ENCODE results near the gene ASAH2.
"Not testable (repeated sequence)": the region's sequence is repeated elsewhere in the genome, so short reads cannot be mapped to it uniquely, and the experiment has no call there.

ASAH2 gene

GRCh38 chr10:50279489-50279888 lies 28.2 kb upstream of the ASAH2 start:
- H3K4me3 ChIP-seq (ENCODE audit: low read depth, low read length), result no peak overlapping the region
- no peak for DNase-seq (ENCODE audit: low read depth)
- TF ChIP-seq CTCF (IDR thresholded peaks at IDR 0.05; ENCODE audit: low read depth, low read length, missing control alignments), result no peak
- in situ Hi-C loops (cut with HindIII; ENCODE audit: low sequenced_read_pairs), result no loop called here

GRCh38 chr10:50275650-50276235 lies 24.4 kb upstream of the ASAH2 start:
- H3K4me3 ChIP-seq (ENCODE audit: low read depth, low read length), result no peak overlapping the region
- TF ChIP-seq CTCF (IDR thresholded peaks at IDR 0.05; ENCODE audit: low read depth, low read length, missing control alignments), result peak; percentile 48
- no peak for DNase-seq (ENCODE audit: low read depth)
- in situ Hi-C loops (cut with HindIII; ENCODE audit: low sequenced_read_pairs), result no loop called here

DNA sequence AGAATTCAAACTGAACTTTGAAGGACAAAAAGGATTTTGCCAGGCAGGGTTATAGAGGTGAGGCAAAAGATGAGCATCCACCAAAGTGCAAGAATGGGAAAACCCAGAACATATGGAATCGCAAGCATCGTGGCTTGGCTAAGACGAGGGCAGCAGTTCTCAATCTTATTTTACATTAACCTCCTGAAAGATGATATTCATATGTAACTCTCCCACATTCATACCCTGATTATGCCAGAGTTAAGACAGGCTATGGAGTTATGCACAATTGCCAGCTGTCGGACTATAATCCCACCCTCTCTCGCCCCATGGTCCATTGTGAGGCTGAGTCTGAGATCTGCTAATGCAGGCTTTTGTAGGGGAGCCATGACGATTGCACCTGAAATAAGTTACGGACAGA lies 21.2 kb upstream of the ASAH2 start:
- in situ Hi-C loops (cut with HindIII; ENCODE audit: low sequenced_read_pairs), result no loop called here
- TF ChIP-seq CTCF (IDR thresholded peaks at IDR 0.05; ENCODE audit: low read depth, low read length, missing control alignments), result no peak
- no peak for DNase-seq (ENCODE audit: low read depth)
- no peak overlapping the region for H3K4me3 ChIP-seq (ENCODE audit: low read depth, low read length)

GRCh38 chr10:50271564-50272250 lies 20.4 kb upstream of the ASAH2 start:
- no peak for DNase-seq (ENCODE audit: low read depth)
- H3K4me3 ChIP-seq (ENCODE audit: low read depth, low read length), result no peak overlapping the region
- in situ Hi-C loops (cut with HindIII; ENCODE audit: low sequenced_read_pairs), result no loop called here
- no peak for TF ChIP-seq CTCF (IDR thresholded peaks at IDR 0.05; ENCODE audit: low read depth, low read length, missing control alignments)

DNA sequence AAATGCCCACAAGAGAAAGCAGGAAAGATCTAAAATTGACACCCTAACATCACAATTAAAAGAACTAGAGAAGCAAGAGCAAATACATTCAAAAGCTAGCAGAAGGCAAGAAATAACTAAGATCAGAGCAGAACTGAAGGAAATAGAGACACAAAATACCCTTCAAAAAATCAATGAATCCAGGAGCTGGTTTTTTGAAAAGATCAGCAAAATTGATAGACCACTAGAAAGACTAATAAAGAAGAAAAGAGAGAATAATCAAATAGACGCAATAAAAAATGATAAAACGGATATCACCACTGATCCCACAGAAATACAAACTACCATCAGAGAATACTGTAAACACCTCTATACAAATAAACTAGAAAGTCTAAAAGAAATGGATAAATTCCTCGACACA lies 16.6 kb upstream of the ASAH2 start:
- DNase-seq (ENCODE audit: low read depth); H3K4me3 ChIP-seq (ENCODE audit: low read depth, low read length); in situ Hi-C loops (cut with HindIII; ENCODE audit: low sequenced_read_pairs): not testable (repeated sequence)

GRCh38 chr10:50262625-50263024 lies 11.3 kb upstream of the ASAH2 start:
- in situ Hi-C loops (cut with HindIII; ENCODE audit: low sequenced_read_pairs); H3K4me3 ChIP-seq (ENCODE audit: low read depth, low read length); DNase-seq (ENCODE audit: low read depth): not testable (repeated sequence)

DNA sequence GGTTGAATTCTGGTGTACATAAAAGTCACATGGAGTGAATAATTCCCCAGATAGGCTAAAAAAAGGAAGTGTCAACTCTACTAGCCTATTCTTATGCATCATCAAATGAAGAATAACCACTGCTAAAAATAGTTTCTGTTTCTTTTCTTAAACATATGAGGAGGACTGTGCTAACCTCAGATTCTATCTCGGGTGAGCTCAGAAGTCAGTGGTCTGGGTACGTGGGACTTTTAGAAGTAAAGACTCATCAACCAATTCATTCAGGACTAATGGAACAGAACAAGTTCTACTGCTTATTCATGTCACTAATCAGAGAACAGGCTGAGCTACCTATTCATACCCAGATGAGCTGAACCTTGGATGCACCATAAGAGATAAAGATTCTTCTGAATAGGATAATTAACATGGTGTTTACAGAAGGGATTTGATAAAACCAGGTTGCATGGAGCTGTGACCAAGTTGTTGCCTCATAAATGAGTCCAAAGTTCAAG lies 9.5 kb upstream of the ASAH2 start:
- in situ Hi-C loops (cut with HindIII; ENCODE audit: low sequenced_read_pairs), result no loop called here
- no peak overlapping the region for H3K4me3 ChIP-seq (ENCODE audit: low read depth, low read length)
- TF ChIP-seq CTCF (IDR thresholded peaks at IDR 0.05; ENCODE audit: low read depth, low read length, missing control alignments), result no peak
- no peak for DNase-seq (ENCODE audit: low read depth)

All from astrocyte of the cerebellum (primary cell).